Left forelimb (tissue), 1 donor: ENCODE results near the gene OR1F1.
A peak's percentile ranks its signal among the peaks of the same experiment; 100 is the strongest.
"Not testable (repeated sequence)": the region's sequence is repeated elsewhere in the genome, so short reads cannot be mapped to it uniquely, and the experiment has no call there.

Experiments used
- DNase-seq: peaks from one replicate; pipeline ENCODE4 v3.0.0-alpha.2; 2018; ENCODE audit warnings: low spot score

Gene OR1F1

GRCh38 chr16:3187798-3188674, at the start of gene OR1F1:
OR1F1 (plus strand) TSS chr16:3188204.
- no peak for DNase-seq

DNA sequence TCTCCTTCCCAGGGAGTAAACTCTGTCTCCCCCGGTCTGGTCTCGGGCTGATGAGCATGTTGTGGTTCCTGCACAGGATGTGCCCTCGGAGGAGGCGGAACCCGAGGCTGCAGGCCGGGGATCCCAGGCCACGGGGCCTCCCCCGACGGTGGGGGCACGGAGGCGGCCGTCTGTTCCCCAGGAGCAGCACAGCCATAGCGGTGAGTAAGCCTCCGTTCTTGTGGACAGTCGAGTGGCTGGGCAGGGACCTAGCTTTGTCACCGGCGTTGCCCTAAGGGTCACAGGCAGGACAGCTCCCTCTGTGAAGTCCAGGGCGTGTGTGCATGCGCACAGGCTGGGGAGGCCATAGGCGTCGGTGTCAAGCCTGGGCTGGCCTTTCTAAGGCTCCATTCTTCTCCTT, 49.7 kb upstream of the OR1F1 start:
- DNase-seq = no peak

GRCh38 chr16:3138823-3139426, 49.1 kb upstream of the OR1F1 start:
- DNase-seq = no peak

DNA sequence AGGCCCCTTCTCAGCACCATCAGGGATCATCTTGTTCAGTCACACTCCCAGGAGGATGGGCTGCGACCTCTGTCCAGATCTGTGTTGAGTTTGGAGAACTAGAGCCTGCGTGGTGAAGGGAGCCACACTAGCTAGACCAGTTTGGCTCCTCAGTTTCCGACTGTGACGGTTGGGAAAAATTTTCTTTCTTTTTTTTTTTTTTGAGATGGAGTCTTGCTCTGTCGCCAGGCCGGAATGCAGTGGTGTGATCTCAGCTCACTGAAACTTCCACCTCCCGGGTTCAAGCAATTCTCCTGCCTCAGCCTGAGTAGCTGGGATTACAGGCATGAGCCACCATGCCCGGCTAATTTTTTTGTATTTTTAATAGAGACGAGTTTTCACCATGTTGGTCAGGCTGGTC, 48.4 kb upstream of the OR1F1 start:
- DNase-seq = not testable (repeated sequence)

GRCh38 chr16:3140603-3141427, 47.2 kb upstream of the OR1F1 start:
- no peak for DNase-seq

DNA sequence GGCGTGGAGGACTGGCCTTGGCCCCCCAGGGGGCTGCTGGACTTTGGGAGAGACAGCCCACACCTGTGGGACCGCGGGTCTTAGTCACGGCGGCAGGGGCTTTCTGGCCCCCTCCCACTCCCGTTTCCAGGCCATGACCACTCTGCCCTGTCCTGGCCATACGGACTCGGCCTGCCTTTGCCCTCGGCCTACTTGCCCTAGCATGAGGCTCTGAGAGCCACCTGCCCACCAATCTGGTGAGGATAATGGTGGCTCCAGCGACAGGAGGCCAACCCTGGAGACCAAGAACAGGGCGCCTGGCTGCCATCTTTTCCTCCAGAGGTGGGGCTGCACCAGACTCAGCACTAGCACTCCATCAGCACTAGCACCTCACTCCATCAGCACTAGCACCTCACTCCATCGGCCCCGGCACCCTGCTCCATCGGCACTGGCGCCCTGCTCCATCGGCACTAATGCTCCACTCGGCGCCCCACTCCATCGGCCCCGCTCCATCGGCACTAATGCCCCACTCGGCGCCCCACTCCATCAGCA, 46.2 kb upstream of the OR1F1 start:
- DNase-seq = no peak

- DNase-seq = no peak
These were observed 45.7 kb upstream of the OR1F1 start for GRCh38 chr16:3142327-3142726.

GRCh38 chr16:3142770-3143169, 45.2 kb upstream of the OR1F1 start:
- no peak for DNase-seq

DNA sequence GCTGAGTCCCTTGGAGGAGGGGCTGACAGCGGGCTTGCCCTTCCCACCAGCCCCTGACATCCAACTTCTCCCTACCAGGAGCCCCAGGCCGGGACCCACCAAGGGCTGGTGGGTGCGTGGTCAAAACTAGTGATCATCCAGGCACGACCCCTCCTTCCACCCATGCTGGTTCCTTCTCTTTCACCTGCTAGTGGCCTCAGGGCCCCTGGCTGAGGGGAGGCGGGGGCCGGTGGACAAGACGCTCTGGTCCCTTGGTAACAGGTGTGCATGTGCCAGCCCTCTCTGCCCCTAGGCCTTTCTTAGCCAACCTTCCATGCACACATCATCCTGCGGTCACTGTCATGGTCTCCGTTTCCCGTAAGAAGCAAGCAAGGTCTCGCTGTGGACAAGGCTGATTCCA, 44.8 kb upstream of the OR1F1 start:
- no peak for DNase-seq

DNA sequence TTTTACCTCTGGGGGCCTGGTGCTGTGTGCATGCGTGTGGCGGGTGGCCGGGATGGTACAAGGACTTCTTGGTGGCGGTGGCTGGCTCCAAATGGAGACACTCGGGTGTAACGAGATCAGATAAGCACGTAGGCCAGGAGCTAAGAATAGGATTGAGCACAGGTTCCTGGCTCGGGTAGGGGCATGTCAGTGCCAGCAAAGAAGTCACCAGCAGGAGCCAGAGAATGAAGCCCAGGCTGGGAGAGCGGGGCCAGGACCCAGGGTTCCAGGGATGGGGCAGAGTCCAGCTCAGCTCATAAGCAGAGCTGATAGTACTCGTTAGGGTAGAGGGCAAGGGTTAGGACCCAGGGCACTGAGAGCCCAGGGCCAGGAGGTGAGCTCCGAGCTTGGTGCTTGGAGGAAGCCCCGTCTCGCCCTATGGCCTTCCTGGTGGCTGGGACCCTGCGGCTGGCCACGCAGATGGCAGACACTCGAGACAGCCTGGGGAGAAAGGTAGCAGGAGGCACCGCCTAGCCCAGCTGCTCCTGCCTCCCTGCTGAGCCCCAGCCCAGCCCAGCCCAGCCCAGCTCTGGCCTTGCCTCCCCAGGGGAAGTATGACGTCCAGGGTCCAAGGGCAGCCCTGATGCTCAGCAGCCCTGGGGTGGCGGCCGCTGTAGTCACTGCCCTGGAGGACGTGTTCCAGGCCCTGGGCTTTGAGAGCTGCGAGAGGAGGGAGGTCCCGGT, 44.2 kb upstream of the OR1F1 start:
- DNase-seq = no peak

DNA sequence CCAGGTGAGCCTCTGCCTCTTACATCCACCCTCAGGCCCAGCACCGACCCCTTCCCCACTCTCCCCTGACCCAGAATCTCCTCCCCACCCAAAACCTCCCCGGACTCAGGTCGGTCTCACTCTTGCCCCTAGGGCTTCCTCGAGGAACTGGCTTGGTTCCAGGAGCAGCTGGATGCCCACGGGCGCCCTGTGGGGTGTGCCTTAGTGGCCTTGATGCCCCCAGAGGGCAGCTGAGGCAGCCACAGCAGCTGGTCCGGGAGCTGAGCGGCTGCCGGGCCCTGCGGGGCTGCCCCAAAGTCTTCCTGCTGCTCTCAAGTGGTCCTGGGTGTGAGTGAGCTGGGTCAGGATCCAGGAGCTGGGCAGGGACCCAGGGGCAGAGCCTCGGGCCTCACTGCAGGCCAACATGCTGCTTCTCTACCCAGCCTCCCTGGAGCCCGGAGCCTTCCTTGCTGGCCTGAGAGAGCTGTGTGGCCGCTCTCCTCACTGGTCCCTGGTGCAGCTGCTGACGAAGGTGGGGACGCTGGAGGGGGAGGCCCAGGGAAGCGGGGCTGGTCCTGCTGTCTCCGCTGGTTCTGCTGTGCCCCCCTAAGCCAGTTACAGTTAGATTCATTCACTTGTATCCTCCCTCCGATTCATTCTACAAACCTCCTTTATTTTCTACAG, 43.6 kb upstream of the OR1F1 start:
- no peak for DNase-seq

GRCh38 chr16:3145151-3145550, 42.9 kb upstream of the OR1F1 start:
- DNase-seq = no peak

GRCh38 chr16:3145660-3146059, 42.3 kb upstream of the OR1F1 start:
- no peak for DNase-seq

DNA sequence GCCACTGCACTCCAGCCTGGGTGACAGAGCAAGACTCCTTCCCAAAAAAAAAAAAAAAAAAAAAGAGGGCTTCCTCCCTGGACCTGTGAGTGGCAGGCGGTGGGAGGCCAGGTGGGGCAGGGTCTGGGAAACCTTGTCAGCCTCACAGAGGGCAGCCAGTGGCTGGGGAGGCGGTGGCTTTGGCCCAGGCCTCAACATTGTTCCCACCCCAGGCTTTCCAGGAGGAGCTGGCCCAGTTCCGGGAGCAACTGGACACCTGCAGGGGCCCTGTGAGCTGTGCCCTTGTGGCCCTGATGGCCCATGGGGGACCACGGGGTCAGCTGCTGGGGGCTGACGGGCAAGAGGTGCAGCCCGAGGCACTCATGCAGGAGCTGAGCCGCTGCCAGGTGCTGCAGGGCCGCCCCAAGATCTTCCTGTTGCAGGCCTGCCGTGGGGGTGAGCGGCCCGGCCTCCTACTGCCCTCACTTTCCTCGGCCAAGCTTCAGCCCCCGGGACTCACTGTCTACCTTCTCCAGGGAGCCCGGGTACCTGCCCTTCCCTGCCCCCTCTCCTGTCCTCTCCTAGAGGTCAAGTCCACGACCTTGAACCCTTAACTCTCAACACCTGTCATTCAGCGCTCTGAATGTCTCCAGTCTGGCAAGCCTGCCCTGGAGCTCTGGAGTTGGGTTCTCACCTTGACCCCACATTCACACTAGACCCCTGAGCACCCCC, 40.8 kb upstream of the OR1F1 start:
- DNase-seq = no peak

DNA sequence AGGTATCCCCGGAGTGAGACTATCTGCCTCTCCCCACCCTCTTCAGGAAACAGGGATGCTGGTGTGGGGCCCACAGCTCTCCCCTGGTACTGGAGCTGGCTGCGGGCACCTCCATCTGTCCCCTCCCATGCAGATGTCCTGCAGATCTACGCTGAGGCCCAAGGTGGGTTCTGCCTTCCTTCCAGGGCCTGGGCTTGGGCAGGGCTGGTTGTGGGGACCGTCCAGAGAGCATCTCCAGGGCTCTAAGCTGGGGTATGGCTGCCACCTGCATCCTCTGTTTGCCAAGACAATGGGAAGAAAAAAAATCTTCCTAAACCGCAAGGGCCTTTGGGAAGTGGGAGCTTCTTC, 40.3 kb upstream of the OR1F1 start:
- no peak for DNase-seq

DNA sequence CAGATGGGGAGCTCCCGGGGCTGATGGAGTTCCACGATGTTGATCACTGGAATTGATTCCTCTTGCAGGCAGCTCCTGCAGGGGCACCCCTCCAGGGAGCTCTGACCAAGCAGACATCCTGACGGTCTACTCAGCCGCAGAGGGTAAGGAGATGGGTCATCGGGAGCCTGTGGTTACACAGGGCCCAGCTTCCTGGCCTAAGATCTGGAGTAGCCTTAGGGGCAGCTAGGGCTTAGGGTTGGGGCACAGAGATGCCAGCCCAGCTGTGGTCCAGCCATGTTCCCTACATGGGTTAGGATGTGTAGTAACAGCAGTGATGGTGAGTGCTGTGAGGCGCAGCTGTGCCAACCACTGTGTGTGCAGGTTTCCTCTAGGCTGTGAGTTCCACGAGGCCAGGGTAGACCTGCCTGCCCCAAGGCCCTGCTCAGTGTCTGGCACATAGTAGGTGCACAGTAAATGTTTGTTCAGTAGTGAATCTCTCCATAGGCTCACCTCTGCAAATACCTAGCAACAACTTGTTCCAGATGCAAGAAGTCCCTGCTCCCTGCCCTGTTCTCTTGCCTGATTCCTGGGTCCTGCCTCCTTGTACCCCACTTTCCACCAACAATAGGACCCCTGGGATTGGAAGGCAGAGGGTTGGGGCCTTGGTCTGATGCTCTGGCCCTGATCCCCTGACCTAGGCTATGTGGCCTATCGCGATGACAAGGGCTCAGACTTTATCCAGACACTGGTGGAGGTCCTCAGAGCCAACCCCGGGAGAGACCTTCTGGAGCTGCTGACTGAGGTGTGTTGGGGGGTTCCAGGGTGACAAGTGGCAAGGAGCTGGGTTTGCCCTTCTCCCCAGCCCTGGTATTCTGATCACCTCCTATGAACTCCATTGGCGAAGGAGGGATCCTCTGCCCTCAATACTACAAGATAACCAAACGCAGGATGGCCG, 39.5 kb upstream of the OR1F1 start:
- DNase-seq = no peak

- no peak for DNase-seq
These were observed 38.8 kb upstream of the OR1F1 start for GRCh38 chr16:3149193-3149530.

GRCh38 chr16:3149630-3150345, 38.2 kb upstream of the OR1F1 start:
- peak; percentile 84 for DNase-seq
